PFSK-1 (cell line): ENCODE measurements around the gene MSLN.

Experiments used
- FOXP2 ChIP-seq: optimal IDR thresholded peaks from 2 replicates; pipeline ENCODE3; 2011; ENCODE audit warnings: borderline replicate concordance, control low read depth, inconsistent platforms; ENCODE audit not compliant: insufficient read depth; ENCODE audit errors: extremely low read length, extremely low read depth
- POLR2AphosphoS5 ChIP-seq: IDR thresholded peaks from 2 replicates; pipeline ENCODE4 v1.6.1; 2012; ENCODE audit warnings: low read depth, mild to moderate bottlenecking, control low read depth, low read length, moderate library complexity
- SIN3A ChIP-seq: IDR thresholded peaks from 2 replicates; pipeline ENCODE4 v1.6.1; 2012; ENCODE audit warnings: mild to moderate bottlenecking, low read length, moderate library complexity, borderline replicate concordance; ENCODE audit not compliant: insufficient read depth
- TAF1 ChIP-seq: IDR thresholded peaks from 2 replicates; pipeline ENCODE4 v1.6.1; 2012; ENCODE audit warnings: low read length, control low read depth, borderline replicate concordance; ENCODE audit not compliant: insufficient read depth
- TF ChIP-seq, protein P1 (sequence below), 2 experiments: IDR thresholded peaks; 2 replicates each; pipeline versions ENCODE4 v1.6.1 to v1.8.0; 2011 to 2012; ENCODE audit warnings: low read depth in 2 of 2, low read length in 2 of 2, control low read depth in 1 of 2, inconsistent platforms in 1 of 2, mild to moderate bottlenecking in 1 of 2, moderate library complexity in 1 of 2; ENCODE audit not compliant: insufficient read depth in 1 of 2

MSLN gene

DNA sequence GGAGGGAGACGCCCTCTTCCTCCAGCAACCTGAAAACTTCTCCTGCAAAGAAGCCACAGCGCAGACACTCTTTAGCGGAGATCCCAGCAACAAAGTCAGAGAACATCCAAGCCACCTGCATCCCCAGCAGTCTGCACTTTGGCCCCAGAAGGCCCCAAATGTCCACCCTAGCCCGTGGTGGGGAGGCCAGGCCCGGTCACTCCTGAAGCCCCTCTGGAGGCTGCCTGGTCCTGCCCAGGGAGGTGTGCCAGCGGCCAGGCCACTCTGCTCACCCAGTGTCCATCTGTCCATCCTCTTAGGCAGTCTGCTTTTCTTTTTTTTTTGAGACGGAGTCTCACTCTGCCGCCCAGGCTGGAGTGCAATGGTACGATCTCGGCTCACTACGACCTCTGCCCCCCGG, 28.2 kb upstream of the MSLN start:
- TF ChIP-seq POLR2AphosphoS5 (no peak), TAF1 (no peak), FOXP2 (no peak), SIN3A (no peak)
- TF ChIP-seq, protein P1, sequence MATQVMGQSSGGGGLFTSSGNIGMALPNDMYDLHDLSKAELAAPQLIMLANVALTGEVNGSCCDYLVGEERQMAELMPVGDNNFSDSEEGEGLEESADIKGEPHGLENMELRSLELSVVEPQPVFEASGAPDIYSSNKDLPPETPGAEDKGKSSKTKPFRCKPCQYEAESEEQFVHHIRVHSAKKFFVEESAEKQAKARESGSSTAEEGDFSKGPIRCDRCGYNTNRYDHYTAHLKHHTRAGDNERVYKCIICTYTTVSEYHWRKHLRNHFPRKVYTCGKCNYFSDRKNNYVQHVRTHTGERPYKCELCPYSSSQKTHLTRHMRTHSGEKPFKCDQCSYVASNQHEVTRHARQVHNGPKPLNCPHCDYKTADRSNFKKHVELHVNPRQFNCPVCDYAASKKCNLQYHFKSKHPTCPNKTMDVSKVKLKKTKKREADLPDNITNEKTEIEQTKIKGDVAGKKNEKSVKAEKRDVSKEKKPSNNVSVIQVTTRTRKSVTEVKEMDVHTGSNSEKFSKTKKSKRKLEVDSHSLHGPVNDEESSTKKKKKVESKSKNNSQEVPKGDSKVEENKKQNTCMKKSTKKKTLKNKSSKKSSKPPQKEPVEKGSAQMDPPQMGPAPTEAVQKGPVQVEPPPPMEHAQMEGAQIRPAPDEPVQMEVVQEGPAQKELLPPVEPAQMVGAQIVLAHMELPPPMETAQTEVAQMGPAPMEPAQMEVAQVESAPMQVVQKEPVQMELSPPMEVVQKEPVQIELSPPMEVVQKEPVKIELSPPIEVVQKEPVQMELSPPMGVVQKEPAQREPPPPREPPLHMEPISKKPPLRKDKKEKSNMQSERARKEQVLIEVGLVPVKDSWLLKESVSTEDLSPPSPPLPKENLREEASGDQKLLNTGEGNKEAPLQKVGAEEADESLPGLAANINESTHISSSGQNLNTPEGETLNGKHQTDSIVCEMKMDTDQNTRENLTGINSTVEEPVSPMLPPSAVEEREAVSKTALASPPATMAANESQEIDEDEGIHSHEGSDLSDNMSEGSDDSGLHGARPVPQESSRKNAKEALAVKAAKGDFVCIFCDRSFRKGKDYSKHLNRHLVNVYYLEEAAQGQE (IDR thresholded peaks at IDR 0.05; ENCODE audit: insufficient read depth in 1 of 2, low read depth in 2 of 2, low read length in 2 of 2), result no peak

DNA sequence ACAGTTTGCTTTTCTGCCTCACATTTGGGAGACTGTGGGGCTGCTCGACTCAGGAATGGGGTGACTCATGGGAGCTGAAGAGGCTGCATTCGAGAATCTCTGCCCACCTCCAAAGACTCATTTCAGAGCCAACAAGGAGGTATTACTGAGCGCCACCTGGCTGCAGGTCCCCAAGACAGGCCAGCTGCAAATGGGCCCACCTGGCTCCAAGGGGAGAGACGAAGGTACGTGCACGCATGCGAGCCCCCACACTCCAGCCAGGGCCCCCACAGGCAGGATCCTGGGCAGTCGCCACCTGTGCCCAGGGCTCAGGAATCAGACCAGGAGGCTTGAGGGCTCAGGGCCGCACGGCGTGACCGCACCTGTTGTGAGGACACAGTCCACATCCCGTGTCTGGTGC, 27.6 kb upstream of the MSLN start:
- TF ChIP-seq TAF1 (no peak), FOXP2 (no peak), POLR2AphosphoS5 (no peak), SIN3A (no peak)
- TF ChIP-seq, protein P1 (IDR thresholded peaks at IDR 0.05; ENCODE audit: insufficient read depth in 1 of 2, low read depth in 2 of 2, low read length in 2 of 2), result no peak

DNA sequence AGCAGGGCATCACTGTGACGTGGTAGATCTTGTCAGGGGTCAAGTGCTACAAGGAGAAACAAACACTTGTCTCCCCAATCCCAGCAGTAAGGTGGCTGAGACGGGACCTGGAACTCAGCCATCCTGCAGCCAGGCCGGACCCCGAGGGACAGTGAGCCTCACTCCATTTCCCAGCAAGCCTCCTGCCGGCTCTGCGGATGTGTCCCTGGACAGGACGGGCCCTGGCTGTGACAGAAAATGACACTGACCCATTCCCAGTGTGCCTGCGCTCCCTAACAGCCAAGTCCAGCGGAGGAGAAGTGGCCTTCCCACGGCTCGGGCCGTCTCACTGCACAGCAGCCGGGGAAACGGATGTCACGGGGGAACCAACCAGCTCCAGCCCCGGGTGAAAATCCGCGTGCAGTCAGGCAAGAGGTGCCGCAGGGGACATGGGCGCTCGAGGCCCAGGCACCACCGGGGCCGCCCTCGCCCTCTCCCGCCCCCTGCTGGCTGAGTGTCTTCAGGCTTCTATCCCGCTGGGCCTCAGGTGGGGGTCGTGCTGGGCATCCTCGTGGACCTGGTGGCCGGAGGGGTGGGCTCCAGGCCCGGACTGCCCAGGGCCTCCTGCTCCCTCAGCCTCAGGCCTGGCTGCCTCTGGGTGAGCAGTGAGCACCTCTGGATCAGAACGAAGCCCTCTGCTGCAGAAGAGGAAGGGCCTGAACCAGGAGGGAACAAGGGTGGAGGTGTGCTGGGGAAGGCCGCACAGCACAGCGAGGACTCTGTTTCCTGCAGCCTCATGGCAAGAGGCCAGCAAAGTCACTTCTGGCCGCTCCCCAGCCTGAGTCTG, 26.9 kb upstream of the MSLN start:
- TF ChIP-seq SIN3A (no peak), TAF1 (no peak), POLR2AphosphoS5 (no peak), FOXP2 (no peak)
- TF ChIP-seq, protein P1 (IDR thresholded peaks at IDR 0.05; ENCODE audit: insufficient read depth in 1 of 2, low read depth in 2 of 2, low read length in 2 of 2), result no peak

DNA sequence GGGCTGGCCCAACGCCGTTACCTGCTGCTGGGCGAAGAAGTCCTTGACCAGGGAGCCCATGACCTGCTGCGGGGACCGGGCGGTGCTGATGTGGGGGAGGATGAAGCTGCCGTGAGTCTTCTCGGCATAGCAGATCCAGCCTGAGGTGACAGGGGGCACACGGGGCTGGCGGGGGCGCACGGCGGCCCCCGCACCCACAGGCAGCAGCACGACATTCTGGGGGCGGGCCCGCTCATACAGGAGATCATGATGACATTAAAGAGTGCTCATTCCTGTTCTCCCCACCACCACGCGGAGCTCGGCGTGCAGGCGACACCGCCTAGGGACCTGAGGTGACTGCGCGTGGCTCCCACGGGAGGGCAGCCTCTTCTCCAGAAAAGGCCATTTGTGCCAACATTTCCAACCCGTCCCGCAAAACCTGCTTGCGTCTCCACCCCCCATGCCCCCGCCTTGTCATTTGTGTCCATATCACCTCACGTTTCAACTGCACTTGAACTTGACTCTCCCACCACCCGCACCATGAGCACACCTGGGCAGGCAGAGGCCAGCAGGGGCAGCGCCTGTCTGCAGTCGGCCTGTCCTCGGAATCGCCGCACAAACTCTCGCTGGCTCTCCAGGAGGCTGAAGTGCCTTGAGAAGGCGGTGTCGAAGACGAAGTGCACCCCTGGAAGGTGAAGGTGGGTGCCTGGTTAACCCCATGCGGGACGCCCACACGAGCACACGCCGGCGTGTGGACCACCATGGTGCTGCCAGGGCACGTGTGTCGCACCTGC, 26.1 kb upstream of the MSLN start:
- no peak for TF ChIP-seq SIN3A
- TF ChIP-seq FOXP2, result no peak
- TF ChIP-seq, protein P1 (IDR thresholded peaks at IDR 0.05; ENCODE audit: insufficient read depth in 1 of 2, low read depth in 2 of 2, low read length in 2 of 2), result no peak
- TF ChIP-seq TAF1, result no peak
- TF ChIP-seq POLR2AphosphoS5, result no peak
